ENCODE data around the gene ZNF70. TPM values are rescaled to one million over a fixed set of nuclear protein-coding genes. Genes with fewer than 3 reads are reported as not detected.

Gene ZNF70
- total RNA-seq, 4 donors from 2014 or later, result 4.1 to 7.4 (median 6.0) TPM

GRCh38 chr22:23790819-23791737, 40.2 kb upstream of the ZNF70 start:
- peaks cover 0 to 62% (median 24%) of the 10 kb centered on the region in 4 donors for H3K4me1 ChIP-seq
- H3K4me3 ChIP-seq, result no peak overlapping the region
- TF ChIP-seq EP300 (IDR thresholded peaks at IDR 0.05) (peak in 1 of 2 donors; percentile 44), POLR2A (IDR thresholded peaks at IDR 0.05) (no peak)
- TF ChIP-seq, protein P1, sequence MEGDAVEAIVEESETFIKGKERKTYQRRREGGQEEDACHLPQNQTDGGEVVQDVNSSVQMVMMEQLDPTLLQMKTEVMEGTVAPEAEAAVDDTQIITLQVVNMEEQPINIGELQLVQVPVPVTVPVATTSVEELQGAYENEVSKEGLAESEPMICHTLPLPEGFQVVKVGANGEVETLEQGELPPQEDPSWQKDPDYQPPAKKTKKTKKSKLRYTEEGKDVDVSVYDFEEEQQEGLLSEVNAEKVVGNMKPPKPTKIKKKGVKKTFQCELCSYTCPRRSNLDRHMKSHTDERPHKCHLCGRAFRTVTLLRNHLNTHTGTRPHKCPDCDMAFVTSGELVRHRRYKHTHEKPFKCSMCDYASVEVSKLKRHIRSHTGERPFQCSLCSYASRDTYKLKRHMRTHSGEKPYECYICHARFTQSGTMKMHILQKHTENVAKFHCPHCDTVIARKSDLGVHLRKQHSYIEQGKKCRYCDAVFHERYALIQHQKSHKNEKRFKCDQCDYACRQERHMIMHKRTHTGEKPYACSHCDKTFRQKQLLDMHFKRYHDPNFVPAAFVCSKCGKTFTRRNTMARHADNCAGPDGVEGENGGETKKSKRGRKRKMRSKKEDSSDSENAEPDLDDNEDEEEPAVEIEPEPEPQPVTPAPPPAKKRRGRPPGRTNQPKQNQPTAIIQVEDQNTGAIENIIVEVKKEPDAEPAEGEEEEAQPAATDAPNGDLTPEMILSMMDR (IDR thresholded peaks at IDR 0.05), result no peak
- no peaks in the 10 kb centered on the region for H3K27me3 ChIP-seq
- H3K9me3 ChIP-seq, result no peaks in the 10 kb centered on the region
- 57 to 60% methylated on average over 11 of the region's 11 CpGs for WGBS, 2 donors
- H3K27ac ChIP-seq, result peak overlapping the region in 2 of 4 donors; percentile 18 to 64
- DNase-seq (ENCODE audit: low spot score in 2 of 2), result peak; percentile 57 to 59
- peaks cover 0 to 43% (median 12%) of the 10 kb centered on the region in 3 donors for H3K36me3 ChIP-seq

DNA sequence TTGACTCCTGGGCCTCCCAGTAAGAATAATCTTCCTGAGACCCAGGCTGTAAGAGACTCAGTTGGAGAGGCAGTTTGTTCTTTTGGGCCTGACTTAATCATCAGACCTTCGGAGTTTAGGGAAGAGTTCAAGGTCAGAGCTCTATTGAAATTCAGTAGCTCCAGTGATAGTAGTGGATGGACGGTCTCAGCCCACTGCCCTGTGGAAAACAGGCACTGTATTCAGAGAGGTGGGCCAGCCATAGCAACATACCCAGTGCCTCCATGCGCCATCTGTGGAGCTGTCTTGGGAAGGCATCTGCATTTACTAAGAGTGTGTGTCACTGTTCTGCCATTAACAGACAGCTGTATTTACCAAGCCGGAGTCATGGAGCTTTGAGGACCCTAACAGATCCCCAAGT, 38.7 kb upstream of the ZNF70 start:
- Histone ChIP-seq H3K4me1 (peaks cover 0 to 61% (median 24%) of the 10 kb centered on the region in 4 donors), H3K4me3 (no peak overlapping the region), H3K27me3 (no peaks in the 10 kb centered on the region), H3K27ac (peak overlapping the region in 2 of 4 donors; percentile 1 to 32), H3K9me3 (no peaks in the 10 kb centered on the region), H3K36me3 (peaks cover 0 to 29% (median 12%) of the 10 kb centered on the region in 3 donors)
- 45 to 65% methylated on average over 4 of the region's 4 CpGs for WGBS, 2 donors
- no peak for TF ChIP-seq POLR2A (IDR thresholded peaks at IDR 0.05)
- no peak for TF ChIP-seq EP300 (IDR thresholded peaks at IDR 0.05)
- DNase-seq (ENCODE audit: low spot score in 2 of 2), result no peak

DNA sequence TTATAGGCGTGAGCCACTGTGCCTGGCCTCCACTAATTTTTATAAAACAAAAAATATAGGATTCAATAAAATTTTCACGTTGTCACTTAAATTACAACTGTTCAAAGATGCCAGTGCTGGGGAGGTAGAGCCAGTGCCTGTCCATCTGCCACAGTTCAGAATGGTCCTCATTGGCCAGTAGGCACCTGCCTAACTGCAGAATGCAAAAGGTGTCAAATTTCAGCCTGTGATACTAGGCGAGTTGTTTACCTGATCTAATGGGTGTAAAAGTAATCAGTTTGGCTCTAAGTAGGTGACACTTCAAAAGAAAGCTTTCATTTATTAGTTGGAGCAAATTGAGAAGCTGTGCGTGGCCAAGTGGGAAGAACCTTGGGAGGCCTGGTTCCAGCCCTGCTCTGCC, 38.2 kb upstream of the ZNF70 start:
- H3K4me1 ChIP-seq, result peaks cover 0 to 61% (median 24%) of the 10 kb centered on the region in 4 donors
- TF ChIP-seq, protein P1 (IDR thresholded peaks at IDR 0.05), result no peak
- TF ChIP-seq EP300 (IDR thresholded peaks at IDR 0.05) (no peak), POLR2A (IDR thresholded peaks at IDR 0.05) (no peak)

GRCh38 chr22:23787910-23788309, 37.0 kb upstream of the ZNF70 start:
- Histone ChIP-seq H3K36me3 (peaks cover 0 to 11% (median 6%) of the 10 kb centered on the region in 3 donors), H3K27ac (peak overlapping the region in 3 of 4 donors; percentile 97 to 100 (median 99)), H3K9me3 (no peaks in the 10 kb centered on the region), H3K4me3 (peak overlapping the region; percentile 62 to 88 (median 84)), H3K4me1 (peaks cover 0 to 61% (median 24%) of the 10 kb centered on the region in 4 donors), H3K27me3 (no peaks in the 10 kb centered on the region)
- DNase-seq (ENCODE audit: low spot score in 2 of 2), result no peak
- WGBS, 2 donors, result 38 to 42% methylated on average over 3 of the region's 3 CpGs
- TF ChIP-seq, protein P1 (IDR thresholded peaks at IDR 0.05), result no peak
- TF ChIP-seq POLR2A (IDR thresholded peaks at IDR 0.05) (no peak), EP300 (IDR thresholded peaks at IDR 0.05) (no peak)

More for the DNA sequence above, 38.2 kb upstream of the ZNF70 start:
- DNase-seq (ENCODE audit: low spot score in 2 of 2), result no peak
- 67 to 74% methylated on average over 4 of the region's 4 CpGs for WGBS, 2 donors
- Histone ChIP-seq H3K27ac (no peak overlapping the region), H3K27me3 (no peaks in the 10 kb centered on the region), H3K36me3 (peaks cover 0 to 23% (median 12%) of the 10 kb centered on the region in 3 donors), H3K9me3 (no peaks in the 10 kb centered on the region), H3K4me3 (no peak overlapping the region)

DNA sequence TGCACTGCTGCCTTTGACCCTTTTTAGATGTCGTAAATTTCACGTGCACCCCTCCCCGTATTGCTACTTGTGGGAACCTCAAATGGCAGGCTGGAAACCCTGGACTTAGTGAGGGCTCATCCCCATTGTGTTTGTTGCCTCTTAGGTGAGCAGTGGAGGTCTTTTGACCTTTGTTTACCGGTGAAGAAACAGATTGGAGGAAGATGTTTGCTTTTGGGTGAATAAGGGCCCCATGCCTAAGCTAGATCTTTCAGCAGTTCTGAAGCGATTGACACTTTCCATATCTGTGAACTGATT, 36.6 kb upstream of the ZNF70 start:
- peaks cover 0 to 8% (median 3%) of the 10 kb centered on the region in 3 donors for H3K36me3 ChIP-seq
- peaks cover 0 to 58% (median 24%) of the 10 kb centered on the region in 4 donors for H3K4me1 ChIP-seq
- H3K4me3 ChIP-seq, result peak overlapping the region; percentile 62 to 88 (median 84)
- no peaks in the 10 kb centered on the region for H3K27me3 ChIP-seq
- TF ChIP-seq, protein P1 (IDR thresholded peaks at IDR 0.05), result no peak
- TF ChIP-seq POLR2A (IDR thresholded peaks at IDR 0.05), result no peak
- no peak for TF ChIP-seq EP300 (IDR thresholded peaks at IDR 0.05)
- 2 to 4% methylated on average over 5 of the region's 5 CpGs for WGBS, 2 donors
- no peak for DNase-seq (ENCODE audit: low spot score in 2 of 2)
- H3K9me3 ChIP-seq, result no peaks in the 10 kb centered on the region
- peak overlapping the region; percentile 95 to 100 (median 98) for H3K27ac ChIP-seq

All from tibial nerve (tissue), 4 donors.